HG02610 (cell line): ENCODE data around the gene SPATA20.

Experiments
- ATAC-seq: cut with Tn5 transposase; IDR thresholded peaks from one replicate; pipeline ENCODE4 v1.9.1; 2021; ENCODE audit warnings: mild to moderate bottlenecking, moderate library complexity; ENCODE audit not compliant: unreplicated experiment

The SPATA20 gene

DNA sequence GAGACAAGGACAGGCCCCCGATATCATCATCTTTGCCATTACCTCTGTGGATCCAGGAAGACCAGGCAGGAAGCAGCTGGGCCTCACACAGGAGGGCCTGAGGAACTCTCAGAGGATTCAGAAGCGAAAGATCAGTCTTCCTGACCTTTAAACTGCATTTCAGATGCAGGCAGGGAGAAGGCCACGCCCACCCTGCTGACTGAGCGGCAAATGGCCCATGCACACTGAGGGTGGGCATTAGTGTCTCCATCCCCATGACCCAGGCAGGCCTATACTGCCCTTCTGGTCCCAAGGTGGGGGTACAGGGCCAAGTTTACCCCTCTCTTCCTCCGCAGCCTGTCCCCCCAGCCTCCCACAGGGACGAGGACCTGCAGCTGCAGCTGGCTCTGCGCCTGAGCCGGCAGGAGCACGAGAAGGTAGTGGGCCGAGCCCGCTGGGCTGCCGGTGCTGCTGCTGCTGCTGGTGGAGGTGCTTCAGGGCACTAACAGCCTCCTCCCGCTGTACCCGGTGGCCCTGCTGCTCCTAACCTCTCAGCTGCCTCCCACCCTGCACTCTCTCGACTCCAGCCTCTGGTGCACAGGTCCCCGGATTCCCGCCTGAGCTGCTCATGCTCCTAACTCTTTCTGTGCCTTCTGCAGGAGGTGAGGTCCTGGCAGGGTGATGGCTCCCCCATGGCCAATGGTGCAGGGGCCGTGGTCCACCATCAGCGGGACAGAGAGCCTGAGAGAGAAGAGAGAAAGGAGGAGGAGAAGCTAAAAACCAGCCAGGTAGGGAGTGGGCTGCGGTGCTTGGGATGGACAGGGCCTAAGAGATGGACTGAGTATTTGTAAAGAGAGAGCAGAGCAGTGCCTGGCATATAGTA lies 8.2 kb upstream of the SPATA20 start:
- no peak for ATAC-seq

DNA sequence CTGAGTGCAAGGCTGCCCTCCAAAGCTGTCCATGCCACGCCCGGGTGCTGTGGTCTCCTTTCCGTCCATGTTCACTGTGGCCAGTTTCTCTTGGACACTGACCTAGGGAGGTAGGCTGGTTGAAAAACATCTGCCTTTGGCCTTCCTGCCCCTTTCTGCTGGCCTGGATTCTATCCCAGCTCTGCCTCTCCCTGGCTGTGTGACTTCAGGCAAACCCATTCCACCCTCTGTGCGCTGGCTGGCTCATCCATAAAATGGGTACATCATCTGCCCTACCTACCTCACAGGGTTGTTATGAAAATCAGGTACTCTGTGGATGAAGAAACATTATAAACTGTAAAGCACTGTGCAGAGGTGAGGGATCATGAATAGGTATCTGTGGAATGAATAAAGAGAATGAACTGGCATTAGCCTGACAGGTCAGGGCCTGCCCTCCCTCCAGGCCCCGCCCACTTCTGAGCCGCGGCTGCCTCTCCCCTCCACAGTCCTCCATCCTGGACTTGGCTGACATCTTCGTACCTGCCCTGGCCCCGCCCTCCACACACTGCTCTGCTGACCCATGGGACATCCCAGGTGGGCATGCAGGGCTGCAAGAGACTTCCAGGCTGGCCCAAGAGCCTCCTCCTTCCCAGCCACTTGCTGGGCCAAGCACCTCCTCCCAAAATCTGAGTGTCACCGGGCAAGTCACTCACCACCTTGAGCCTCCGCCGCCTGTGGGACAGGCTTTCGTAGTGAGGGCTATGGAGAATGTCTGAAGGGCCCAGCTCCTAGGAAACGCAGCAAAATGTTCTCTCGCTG lies 7.0 kb upstream of the SPATA20 start:
- no peak for ATAC-seq

- no peak for ATAC-seq
Measured at GRCh38 chr17:50540560-50541401, 6.2 kb upstream of the SPATA20 start.

DNA sequence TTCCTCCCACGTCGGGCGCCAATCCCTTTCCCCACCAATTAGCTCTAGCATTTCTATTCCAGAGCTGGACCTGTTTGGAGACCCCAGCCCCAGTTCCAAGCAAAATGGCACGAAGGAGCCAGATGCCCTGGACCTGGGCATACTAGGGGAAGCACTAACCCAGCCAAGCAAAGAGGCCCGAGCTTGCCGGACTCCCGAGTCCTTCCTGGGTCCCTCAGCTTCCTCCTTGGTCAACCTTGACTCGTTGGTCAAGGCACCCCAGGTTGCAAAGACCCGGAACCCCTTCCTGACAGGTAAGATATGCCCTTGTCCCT lies 5.6 kb upstream of the SPATA20 start:
- ATAC-seq: no peak

- ATAC-seq: peak; percentile 74
Measured at GRCh38 chr17:50541716-50542688, 5.0 kb upstream of the SPATA20 start.

- no peak for ATAC-seq
Measured at GRCh38 chr17:50542795-50543774, 3.9 kb upstream of the SPATA20 start.

- ATAC-seq: no peak
Measured at GRCh38 chr17:50544516-50544915, 2.5 kb upstream of the SPATA20 start.

- ATAC-seq: no peak
Measured at GRCh38 chr17:50545311-50545710, 1.7 kb upstream of the SPATA20 start.

GRCh38 chr17:50546701-50547034 lies 306 bp upstream of the SPATA20 start:
- no peak for ATAC-seq

- no peak for ATAC-seq
Measured at GRCh38 chr17:50547736-50548083, 736 bp downstream of the SPATA20 start.

DNA sequence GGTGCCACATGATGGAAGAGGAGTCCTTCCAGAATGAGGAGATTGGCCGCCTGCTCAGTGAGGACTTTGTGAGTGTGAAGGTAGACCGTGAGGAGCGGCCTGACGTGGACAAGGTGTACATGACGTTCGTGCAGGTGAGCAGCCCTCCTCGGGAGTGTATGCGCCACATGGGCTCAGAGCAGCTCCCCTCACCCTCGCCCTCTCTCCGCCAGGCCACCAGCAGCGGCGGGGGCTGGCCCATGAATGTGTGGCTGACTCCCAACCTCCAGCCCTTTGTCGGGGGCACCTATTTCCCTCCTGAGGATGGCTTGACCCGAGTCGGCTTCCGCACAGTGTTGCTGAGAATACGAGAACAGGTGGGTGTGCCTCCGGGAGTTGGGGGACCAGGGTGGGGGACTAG lies 1.9 kb downstream of the SPATA20 start:
- ATAC-seq: no peak

GRCh38 chr17:50549256-50549941 lies 2.4 kb downstream of the SPATA20 start:
- ATAC-seq: no peak

- ATAC-seq: no peak
Measured at GRCh38 chr17:50549969-50550368, 3.0 kb downstream of the SPATA20 start.

GRCh38 chr17:50550661-50551432 lies 3.9 kb downstream of the SPATA20 start:
- ATAC-seq: no peak

DNA sequence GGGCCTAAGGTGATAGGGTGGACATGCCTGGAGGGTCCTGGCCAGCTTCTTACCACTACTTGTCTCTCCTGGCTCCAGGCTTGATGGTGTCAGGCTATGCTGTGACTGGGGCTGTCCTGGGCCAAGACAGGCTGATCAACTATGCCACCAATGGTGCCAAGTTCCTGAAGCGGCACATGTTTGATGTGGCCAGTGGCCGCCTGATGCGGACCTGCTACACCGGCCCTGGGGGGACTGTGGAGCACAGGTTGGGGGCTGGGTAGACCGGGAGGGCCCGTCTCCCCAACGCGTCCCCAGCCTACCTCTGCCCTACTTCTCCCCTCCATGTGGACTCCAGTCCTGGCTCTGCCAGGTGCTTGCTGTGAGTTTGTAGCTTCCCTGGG lies 4.5 kb downstream of the SPATA20 start:
- no peak for ATAC-seq

- no peak for ATAC-seq
Measured at GRCh38 chr17:50551884-50552283, 4.9 kb downstream of the SPATA20 start.

- no peak for ATAC-seq
Measured at GRCh38 chr17:50554201-50554600, 7.2 kb downstream of the SPATA20 start.

- no peak for ATAC-seq
Measured at GRCh38 chr17:50556803-50557202, 9.8 kb downstream of the SPATA20 start.
